IPS-11a (cell line): ENCODE data around the gene GLS2.
"Not testable (repeated sequence)": the region's sequence is repeated elsewhere in the genome, so short reads cannot be mapped to it uniquely, and the experiment has no call there.

Experiments
- H3K4me3 ChIP-seq: one replicate; pipeline ENCODE4 v1.5.1; 2013; ENCODE audit warnings: low read depth, low read length, control low read depth

Gene GLS2

GRCh38 chr12:56488041-56488955 lies at the start of gene GLS2:
Gene GLS2 (minus strand): TSS chr12:56488161. CDS start chr12:56488118, 43 bp downstream.
- H3K4me3 ChIP-seq, result peak within 1 kb of the TSS; percentile 77

GRCh38 chr12:56537546-56537945 lies 49.6 kb upstream of the GLS2 start:
- no peak overlapping the region for H3K4me3 ChIP-seq

GRCh38 chr12:56530390-56531055 lies 42.6 kb upstream of the GLS2 start:
- no peak overlapping the region for H3K4me3 ChIP-seq

- no peak overlapping the region for H3K4me3 ChIP-seq
Observed at GRCh38 chr12:56529656-56530055, 41.7 kb upstream of the GLS2 start.

- no peak overlapping the region for H3K4me3 ChIP-seq
Observed at GRCh38 chr12:56528846-56529245, 40.9 kb upstream of the GLS2 start.

- peak overlapping the region; percentile 86 for H3K4me3 ChIP-seq
Observed at GRCh38 chr12:56522411-56523193, 34.6 kb upstream of the GLS2 start.

GRCh38 chr12:56521590-56522371 lies 33.8 kb upstream of the GLS2 start, which contains the start of gene RBMS2:
Gene RBMS2 (plus strand): TSS chr12:56521820. CDS start chr12:56522024, 204 bp downstream.
- H3K4me3 ChIP-seq, result peak within 1 kb of the TSS; percentile 86

GRCh38 chr12:56521209-56521589 lies 33.2 kb upstream of the GLS2 start:
- H3K4me3 ChIP-seq, result no peak overlapping the region

- no peak overlapping the region for H3K4me3 ChIP-seq
Observed at GRCh38 chr12:56520506-56520905, 32.5 kb upstream of the GLS2 start.

GRCh38 chr12:56520048-56520447 lies 32.1 kb upstream of the GLS2 start:
- no peak overlapping the region for H3K4me3 ChIP-seq

- no peak overlapping the region for H3K4me3 ChIP-seq
Observed at GRCh38 chr12:56518570-56518969, 30.6 kb upstream of the GLS2 start.

GRCh38 chr12:56517854-56518253 lies 29.9 kb upstream of the GLS2 start:
- H3K4me3 ChIP-seq, result no peak overlapping the region

GRCh38 chr12:56514014-56514318 lies 26.0 kb upstream of the GLS2 start:
- H3K4me3 ChIP-seq, result not testable (repeated sequence)

GRCh38 chr12:56510786-56511185 lies 22.8 kb upstream of the GLS2 start:
- no peak overlapping the region for H3K4me3 ChIP-seq

GRCh38 chr12:56499879-56500278 lies 11.9 kb upstream of the GLS2 start:
- H3K4me3 ChIP-seq, result not testable (repeated sequence)

- H3K4me3 ChIP-seq, result not testable (repeated sequence)
Observed at GRCh38 chr12:56499452-56499851, 11.5 kb upstream of the GLS2 start.

- H3K4me3 ChIP-seq, result not testable (repeated sequence)
Observed at GRCh38 chr12:56498126-56498902, 10.4 kb upstream of the GLS2 start.

- not testable (repeated sequence) for H3K4me3 ChIP-seq
Observed at GRCh38 chr12:56496704-56497103, 8.7 kb upstream of the GLS2 start.

- H3K4me3 ChIP-seq, result not testable (repeated sequence)
Observed at GRCh38 chr12:56494481-56494880, 6.5 kb upstream of the GLS2 start.

GRCh38 chr12:56494106-56494415 lies 6.1 kb upstream of the GLS2 start:
- not testable (repeated sequence) for H3K4me3 ChIP-seq
